IMR-90 (cell line): Measurements from ENCODE around the gene A3GALT2. TPM values are rescaled to one million over a fixed set of nuclear protein-coding genes. Genes with fewer than 3 reads are reported as not detected.

Source experiments
- ATAC-seq: fragments of 200-7000 bp; cut with Tn5 transposase; 2 replicates; pipeline ENCODE4 v1.9.1; 2020; ENCODE audit warnings: low read depth, mild to moderate bottlenecking, moderate library complexity
- BruUV-seq: library from RNA; stranded (reverse); fragments of 400-500 nt; replicated peaks from 2 replicates; lab custom pipeline; 2021; lab: Mats Ljungman, UMichigan
- CTCF ChIA-PET: fragments of 300-600 bp; formaldehyde crosslinking; extraction: SDS; loops from one replicate; lab custom pipeline; 2021; ENCODE audit warnings: antibody characterized with exemption; lab: Yijun Ruan, JAX
- POLR2A ChIA-PET: fragments of 300-600 bp; sonication (Branson Sonifier 250); formaldehyde crosslinking; loops from one replicate; lab custom pipeline; 2022; ENCODE audit warnings: antibody characterized with exemption; ENCODE audit not compliant: unreplicated experiment; lab: Charles Lee
- DNase-seq: peaks from one replicate; pipeline ENCODE4 v3.0.0; 2013
- H2AFZ ChIP-seq: replicated peaks from 2 replicates; pipeline ENCODE3; 2013; ENCODE audit warnings: low read length, mild to moderate bottlenecking; ENCODE audit not compliant: poor library complexity
- H2AK5ac ChIP-seq: 2 replicates; pipeline ENCODE4 v1.6.1; 2013; ENCODE audit warnings: low read depth, low read length, inconsistent platforms
- H2AK9ac ChIP-seq: replicated peaks from 2 replicates; pipeline ENCODE3; 2013; ENCODE audit warnings: mild to moderate bottlenecking, low read depth, low read length, moderate library complexity; ENCODE audit not compliant: poor library complexity
- H2BK120ac ChIP-seq: 2 replicates; pipeline ENCODE4 v1.6.1; 2013; ENCODE audit warnings: low read depth, low read length, inconsistent platforms
- H2BK15ac ChIP-seq: 3 replicates; pipeline ENCODE4 v1.6.1; 2013; ENCODE audit warnings: low read depth, low read length, inconsistent platforms
- H2BK20ac ChIP-seq: 2 replicates; pipeline ENCODE4 v1.6.1; 2013; ENCODE audit warnings: low read depth, mild to moderate bottlenecking, inconsistent platforms, low read length, moderate library complexity
- H2BK5ac ChIP-seq: 2 replicates; pipeline ENCODE4 v1.6.1; 2013; ENCODE audit warnings: mild to moderate bottlenecking, low read depth, low read length, inconsistent platforms; ENCODE audit not compliant: poor library complexity, severe bottlenecking
- H3K14ac ChIP-seq: replicated peaks from 2 replicates; pipeline ENCODE4 v1.6.1; 2013; ENCODE audit warnings: low read depth, low read length, inconsistent platforms
- H3K18ac ChIP-seq: 2 replicates; pipeline ENCODE4 v1.6.1; 2013; ENCODE audit warnings: low read depth, low read length, control low read depth
- H3K23ac ChIP-seq: 2 replicates; pipeline ENCODE4 v1.6.1; 2013; ENCODE audit warnings: low read depth, low read length, inconsistent platforms
- H3K27ac ChIP-seq: 2 replicates; pipeline ENCODE4 v1.5.1; 2013; ENCODE audit warnings: mild to moderate bottlenecking, control low read depth, low read length; ENCODE audit not compliant: insufficient read depth
- H3K27me3 ChIP-seq: 2 replicates; pipeline ENCODE4 v1.6.1; 2013; ENCODE audit warnings: low read length; ENCODE audit not compliant: control insufficient read depth, insufficient read depth
- H3K36me3 ChIP-seq: 2 replicates; pipeline ENCODE4 v1.6.1; 2013; ENCODE audit warnings: low read length, mixed read lengths; ENCODE audit not compliant: control insufficient read depth, insufficient read depth
- H3K4ac ChIP-seq: 2 replicates; pipeline ENCODE4 v1.6.1; 2013; ENCODE audit warnings: low read depth, low read length, inconsistent platforms
- H3K4me1 ChIP-seq: 2 replicates; pipeline ENCODE4 v1.6.1; 2013; ENCODE audit warnings: low read length, mixed read lengths; ENCODE audit not compliant: control insufficient read depth, insufficient read depth
- H3K4me2 ChIP-seq: 2 replicates; pipeline ENCODE4 v1.6.1; 2013; ENCODE audit warnings: low read depth, mild to moderate bottlenecking, control low read depth, low read length, moderate library complexity
- H3K4me3 ChIP-seq: 2 replicates; pipeline ENCODE4 v1.5.1; 2013; ENCODE audit warnings: low read depth, mild to moderate bottlenecking, control low read depth, low read length, moderate library complexity; ENCODE audit not compliant: insufficient read depth
- H3K56ac ChIP-seq: 2 replicates; pipeline ENCODE4 v1.6.1; 2013; ENCODE audit warnings: low read length, inconsistent platforms; ENCODE audit not compliant: insufficient read depth; ENCODE audit errors: extremely low read depth
- H3K79me1 ChIP-seq, 2 experiments: 2 replicates each; pipeline ENCODE4 v1.6.1; 2013; ENCODE audit warnings: low read length in 2 of 2, inconsistent platforms in 1 of 2, low read depth in 1 of 2
- H3K9ac ChIP-seq: 2 replicates; pipeline ENCODE4 v1.6.1; 2013; ENCODE audit warnings: low read depth, low read length, control low read depth
- H3K9me1 ChIP-seq: 2 replicates; pipeline ENCODE4 v1.6.1; 2013; ENCODE audit warnings: low read length, inconsistent platforms; ENCODE audit not compliant: insufficient read depth
- H3K9me3 ChIP-seq: 2 replicates; pipeline ENCODE4 v1.6.1; 2013; ENCODE audit warnings: low read length; ENCODE audit not compliant: control insufficient read depth, insufficient read depth
- H4K20me1 ChIP-seq: 2 replicates; pipeline ENCODE4 v1.6.1; 2013; ENCODE audit warnings: low read length, inconsistent platforms; ENCODE audit not compliant: insufficient read depth
- H4K5ac ChIP-seq: 2 replicates; pipeline ENCODE4 v1.6.1; 2013; ENCODE audit warnings: mild to moderate bottlenecking, low read depth, low read length, control low read depth
- H4K8ac ChIP-seq, 2 experiments: 2 replicates each; pipeline ENCODE4 v1.6.1; 2013; ENCODE audit warnings: low read depth in 2 of 2, low read length in 2 of 2, control low read depth in 1 of 2, inconsistent platforms in 1 of 2
- H4K91ac ChIP-seq: 2 replicates; pipeline ENCODE4 v1.6.1; 2013; ENCODE audit warnings: low read depth, low read length, inconsistent platforms; ENCODE audit not compliant: insufficient read depth
- BHLHE40 ChIP-seq: fragments of 150-350 bp; IDR thresholded peaks from 2 replicates; pipeline ENCODE4 v1.6.1; 2016; ENCODE audit warnings: mild to moderate bottlenecking, low read depth, low read length
- CEBPB ChIP-seq: IDR thresholded peaks from 2 replicates; pipeline ENCODE4 v1.6.1; 2012; ENCODE audit warnings: low read depth, low read length, improper control_type of control experiment
- MAFK ChIP-seq: IDR thresholded peaks from 2 replicates; pipeline ENCODE4 v1.6.1; 2012; ENCODE audit warnings: low read depth, low read length, improper control_type of control experiment
- NFE2L2 ChIP-seq: fragments of 150-350 bp; IDR thresholded peaks from 2 replicates; pipeline ENCODE4 v1.6.1; 2016; ENCODE audit warnings: low read depth, mild to moderate bottlenecking, low read length
- RAD21 ChIP-seq: IDR thresholded peaks from 2 replicates; pipeline ENCODE4 v1.6.1; 2012; ENCODE audit warnings: low read length, improper control_type of control experiment
- SMC3 ChIP-seq: fragments of 150-350 bp; IDR thresholded peaks from 2 replicates; pipeline ENCODE4 v1.6.1; 2016; ENCODE audit warnings: low read depth, mild to moderate bottlenecking, antibody characterized with exemption, low read length, moderate library complexity
- WGBS, 2 experiments: methylation state at CpG; one replicate each; pipeline versions ENCODE4 v1.1.5 to v1.1.7; 2013; ENCODE audit warnings: missing lambda C conversion rate in 2 of 2; ENCODE audit not compliant: insufficient read length in 1 of 2; ENCODE audit errors: extremely low coverage in 2 of 2; 5-methylcytosine and 5-hydroxymethylcytosine counted together
- dilution Hi-C: fragments of 300-500 bp; cut with HindIII; formaldehyde crosslinking; loops from one replicate; pipeline ENCODE4 v1.14.3; 2018; ENCODE audit warnings: low sequenced_read_pairs; ENCODE audit not compliant: unreplicated experiment
- in situ Hi-C: fragments of 300-500 bp; cut with MboI; formaldehyde crosslinking; loops from 3 replicates; pipeline ENCODE4 v1.14.3; 2019; ENCODE audit warnings: low sequenced_read_pairs, inconsistent platforms, mixed read lengths
- intact Hi-C: fragments of 100-400 bp; cut with micrococcal nuclease; formaldehyde crosslinking; loops from 2 replicates; pipeline ENCODE4 v1.10.0; 2022
- polyA plus RNA-seq, 3 experiments: library from polyadenylated mRNA; depleted of rRNA; stranded (reverse); fragments of >200 nt; gene quantifications; 2 replicates each; pipeline ENCODE4 v1.2.3, GENCODE V29; 2012; ENCODE audit warnings: low replicate concordance in 1 of 3
- total RNA-seq: library from RNA; depleted of rRNA; stranded (reverse); fragments of >200 nt; gene quantifications from 2 replicates; pipeline ENCODE4 v1.2.3, GENCODE V29; 2012

Gene A3GALT2
- total and polyA plus RNA-seq, 2 of the 4 experiments (the other 2 are of a cell fraction) = not detected

DNA sequence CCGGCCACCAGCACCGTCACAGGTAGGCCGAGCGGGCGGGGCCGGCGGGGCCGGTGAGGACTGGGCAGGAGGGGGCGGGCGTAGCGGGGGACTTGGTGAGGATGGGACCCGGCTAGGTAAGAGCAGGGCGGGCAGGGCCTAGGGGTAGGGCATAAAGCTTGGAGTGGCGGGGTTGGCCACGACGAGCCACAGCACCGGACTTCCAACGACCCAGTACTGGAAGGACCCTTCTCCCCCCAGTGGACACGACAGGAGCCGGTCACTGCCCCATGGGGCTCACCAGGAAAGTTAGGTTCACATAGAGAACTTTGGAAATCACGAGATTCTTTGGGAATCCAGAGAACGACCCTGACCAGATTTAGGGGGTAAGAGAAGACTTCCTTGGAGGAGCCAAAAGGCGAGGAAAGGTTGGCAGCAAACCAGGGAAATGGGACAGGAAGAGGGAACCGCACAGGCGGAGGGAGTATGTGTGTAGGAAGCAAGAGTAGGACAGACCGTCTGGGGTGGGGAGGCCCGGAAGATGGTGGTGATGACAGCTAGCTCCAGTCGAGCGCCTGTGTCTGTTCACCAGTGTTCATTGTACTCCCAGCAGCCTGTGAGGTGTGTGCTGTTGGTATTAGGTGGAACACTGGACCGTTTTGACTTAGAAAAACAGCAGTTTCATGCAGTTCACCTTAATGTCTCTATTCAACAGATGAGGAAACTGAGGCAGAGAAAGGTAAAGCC, 44.2 kb downstream of the A3GALT2 start:
- H3K56ac ChIP-seq = no peak overlapping the region
- DNase-seq = no peak
- intact Hi-C loops = no loop called here
- no peak overlapping the region for H2AK9ac ChIP-seq
- H3K79me1 ChIP-seq = peaks cover 26 to 43% of the 10 kb centered on the region in 2 experiments
- CTCF ChIA-PET = interaction anchor here (1.6 kb wide), 1 partner anchor 19 kb away, joined by 6 read pairs; no protein-coding TSS in a partner anchor
- H3K4me2 ChIP-seq = no peak overlapping the region
- H3K18ac ChIP-seq = no peak overlapping the region
- no peak overlapping the region for H4K5ac ChIP-seq
- peaks cover 13% of the 10 kb centered on the region for H3K9me1 ChIP-seq
- POLR2A ChIA-PET = no interaction called here
- peaks cover 17% of the 10 kb centered on the region; the same call in 1 of the 2 replicates for H4K20me1 ChIP-seq
- no peak overlapping the region for H2BK20ac ChIP-seq
- H3K4me1 ChIP-seq = no peaks in the 10 kb centered on the region; the same call in 1 of the 2 replicates
- no peak overlapping the region for H2AK5ac ChIP-seq
- H3K23ac ChIP-seq = no peak overlapping the region
- no peaks in the 10 kb centered on the region for H3K9me3 ChIP-seq
- H3K27me3 ChIP-seq = no peaks in the 10 kb centered on the region
- 88% methylated on average over 12 of the region's 30 CpGs; no CpG with 5 or more reads in 1 of the 2 experiments for WGBS, 2 experiments
- H3K36me3 ChIP-seq = peaks cover 34% of the 10 kb centered on the region
- TF ChIP-seq NFE2L2 (no peak), CEBPB (no peak), MAFK (no peak), SMC3 (no peak), RAD21 (no peak), BHLHE40 (no peak)
- in situ Hi-C loops = no loop called here
- no peak overlapping the region for H3K4ac ChIP-seq
- dilution Hi-C loops = no loop called here
- no peak overlapping the region for H3K9ac ChIP-seq
- no peak for ATAC-seq
- no peak overlapping the region for H4K8ac ChIP-seq
- H4K91ac ChIP-seq = no peak overlapping the region
- no peak overlapping the region for H2BK120ac ChIP-seq
- H3K27ac ChIP-seq = no peak overlapping the region
- no peak overlapping the region for H2BK15ac ChIP-seq
- BruUV-seq = no TSS peak
- H2BK5ac ChIP-seq = no peak overlapping the region
- no peak overlapping the region for H2AFZ ChIP-seq
- H3K4me3 ChIP-seq = no peak overlapping the region
- H3K14ac ChIP-seq = no peak overlapping the region
